GM12875 (cell line): ENCODE results near the gene FEM1C.

Source experiments
- H3K4me3 ChIP-seq: one replicate; pipeline ENCODE4 v1.5.1; 2011; ENCODE audit warnings: low read depth, low read length, control low read depth
- CTCF ChIP-seq: IDR thresholded peaks from 2 replicates; pipeline ENCODE4 v1.5.1; 2011; ENCODE audit warnings: low read depth, mild to moderate bottlenecking, control low read depth, inconsistent platforms, low read length, moderate library complexity, borderline replicate concordance; ENCODE audit not compliant: insufficient read depth

FEM1C gene

DNA sequence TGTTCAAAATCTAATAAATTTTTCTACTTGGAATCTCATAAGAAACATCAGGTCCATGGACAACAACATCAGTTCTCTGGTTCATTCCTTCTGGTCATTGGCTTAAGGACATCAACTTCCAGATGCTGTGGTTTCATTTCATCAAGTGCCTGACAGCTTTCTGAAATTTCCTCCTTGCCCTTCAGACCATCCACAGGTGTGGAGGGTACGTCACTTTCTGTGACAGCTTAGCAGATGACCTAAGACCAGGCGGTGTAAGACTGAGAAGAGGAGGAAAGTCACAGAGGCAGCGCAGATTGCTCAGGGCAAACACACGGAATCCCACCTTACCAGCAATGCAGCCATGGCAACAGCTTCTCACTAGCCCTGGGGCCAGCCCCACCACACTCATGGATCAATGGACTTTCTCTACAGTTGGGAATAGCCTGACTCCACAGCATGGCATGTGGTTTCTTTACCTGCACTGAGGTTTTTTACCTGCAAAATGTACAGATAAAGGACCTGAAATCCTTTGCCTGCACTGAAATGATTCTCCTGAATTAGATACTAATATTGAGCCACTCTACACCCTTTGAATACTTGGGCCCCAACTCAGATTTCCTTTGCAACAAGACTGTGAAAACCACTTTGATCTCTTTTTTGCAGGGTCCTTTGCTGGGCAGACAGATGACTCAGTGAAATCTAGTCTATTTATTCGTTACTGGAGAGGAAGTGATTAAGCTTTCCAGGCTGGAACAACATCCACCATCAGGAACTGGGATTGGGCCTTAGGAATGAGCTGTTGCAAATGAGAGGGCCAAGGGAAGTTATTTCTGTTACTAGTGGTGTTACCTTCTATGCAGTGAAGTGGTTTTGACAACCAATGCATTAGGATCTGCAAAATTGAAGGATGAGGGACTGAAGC lies 30.8 kb upstream of the FEM1C start:
- no peak for TF ChIP-seq CTCF
- H3K4me3 ChIP-seq: no peak overlapping the region

GRCh38 chr5:115573133-115573532 lies 28.6 kb upstream of the FEM1C start:
- no peak overlapping the region for H3K4me3 ChIP-seq
- no peak for TF ChIP-seq CTCF

DNA sequence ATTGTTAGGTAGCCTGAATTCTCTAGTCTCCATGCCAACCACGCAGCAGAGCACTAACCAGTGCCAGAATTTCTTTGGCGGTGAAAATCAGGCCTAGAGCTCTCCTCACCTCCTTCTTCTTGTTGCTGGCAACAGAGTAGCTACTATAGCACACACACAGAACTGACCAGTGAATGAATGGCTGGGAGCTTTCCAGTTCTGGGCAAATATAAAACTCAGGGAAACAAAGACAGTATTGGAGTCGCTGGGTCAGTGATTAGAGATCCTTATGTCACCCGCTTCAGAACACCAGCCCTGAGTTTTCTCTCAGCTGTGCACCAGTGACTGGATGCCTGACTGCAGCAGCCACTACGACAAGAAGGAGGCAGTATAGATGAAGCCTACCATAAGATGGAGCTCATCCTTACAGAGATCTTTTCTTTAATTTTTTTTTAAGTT lies 26.9 kb upstream of the FEM1C start:
- H3K4me3 ChIP-seq: no peak overlapping the region
- no peak for TF ChIP-seq CTCF

- no peak overlapping the region for H3K4me3 ChIP-seq
- no peak for TF ChIP-seq CTCF
Observed at GRCh38 chr5:115568668-115569067, 24.1 kb upstream of the FEM1C start.

- no peak for TF ChIP-seq CTCF
Observed at GRCh38 chr5:115565233-115565632, 20.7 kb upstream of the FEM1C start.

DNA sequence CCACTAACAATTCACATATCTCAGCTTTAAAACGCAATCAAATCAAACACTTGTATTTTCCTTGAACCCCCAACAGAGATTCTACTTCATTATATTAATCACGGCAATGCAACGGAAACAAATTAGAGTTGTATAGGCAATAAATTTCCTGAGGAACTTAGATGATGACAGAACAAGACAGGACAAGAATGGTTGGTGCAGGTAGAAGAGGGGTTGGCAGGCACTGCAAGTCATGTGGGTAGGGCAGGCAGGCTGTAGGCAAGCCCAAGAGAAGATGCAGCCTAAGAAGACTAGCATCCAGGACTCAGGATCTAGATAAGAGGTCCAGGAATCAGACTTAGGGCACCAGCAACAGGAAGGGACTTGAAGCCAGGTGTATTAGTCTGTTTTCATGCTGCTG lies 16.6 kb upstream of the FEM1C start:
- H3K4me3 ChIP-seq: no peak overlapping the region
- TF ChIP-seq CTCF: no peak

More at GRCh38 chr5:115565233-115565632, 20.7 kb upstream of the FEM1C start:
- H3K4me3 ChIP-seq: no peak overlapping the region

DNA sequence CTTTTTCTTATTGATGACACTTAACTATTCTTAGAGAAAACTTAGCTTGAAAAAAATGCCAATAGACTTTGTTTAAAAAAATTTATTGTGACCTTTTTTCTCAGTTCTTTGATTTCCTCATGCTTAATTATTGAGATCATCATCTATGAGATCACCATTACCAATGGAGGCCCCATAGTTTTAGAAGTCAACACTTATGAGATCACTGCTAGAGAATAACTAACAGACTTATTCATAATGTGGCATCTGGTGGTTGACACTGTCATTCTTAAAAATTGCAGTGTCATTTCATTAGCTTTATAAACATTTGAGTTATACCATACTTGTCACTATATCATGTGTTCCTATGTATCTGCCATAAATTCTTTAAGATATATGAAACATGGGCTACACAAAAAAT lies 14.9 kb upstream of the FEM1C start:
- no peak overlapping the region for H3K4me3 ChIP-seq
- TF ChIP-seq CTCF: no peak
